HG03045 (cell line): ENCODE measurements around the gene GTF2H2C.
"Not testable (repeated sequence)": the region's sequence is repeated elsewhere in the genome, so short reads cannot be mapped to it uniquely, and the experiment has no call there.

ENCODE experiments used
- ATAC-seq: cut with Tn5 transposase; IDR thresholded peaks from one replicate; pipeline ENCODE4 v1.9.1; 2021; ENCODE audit warnings: mild to moderate bottlenecking, moderate library complexity; ENCODE audit not compliant: unreplicated experiment

GTF2H2C gene

DNA sequence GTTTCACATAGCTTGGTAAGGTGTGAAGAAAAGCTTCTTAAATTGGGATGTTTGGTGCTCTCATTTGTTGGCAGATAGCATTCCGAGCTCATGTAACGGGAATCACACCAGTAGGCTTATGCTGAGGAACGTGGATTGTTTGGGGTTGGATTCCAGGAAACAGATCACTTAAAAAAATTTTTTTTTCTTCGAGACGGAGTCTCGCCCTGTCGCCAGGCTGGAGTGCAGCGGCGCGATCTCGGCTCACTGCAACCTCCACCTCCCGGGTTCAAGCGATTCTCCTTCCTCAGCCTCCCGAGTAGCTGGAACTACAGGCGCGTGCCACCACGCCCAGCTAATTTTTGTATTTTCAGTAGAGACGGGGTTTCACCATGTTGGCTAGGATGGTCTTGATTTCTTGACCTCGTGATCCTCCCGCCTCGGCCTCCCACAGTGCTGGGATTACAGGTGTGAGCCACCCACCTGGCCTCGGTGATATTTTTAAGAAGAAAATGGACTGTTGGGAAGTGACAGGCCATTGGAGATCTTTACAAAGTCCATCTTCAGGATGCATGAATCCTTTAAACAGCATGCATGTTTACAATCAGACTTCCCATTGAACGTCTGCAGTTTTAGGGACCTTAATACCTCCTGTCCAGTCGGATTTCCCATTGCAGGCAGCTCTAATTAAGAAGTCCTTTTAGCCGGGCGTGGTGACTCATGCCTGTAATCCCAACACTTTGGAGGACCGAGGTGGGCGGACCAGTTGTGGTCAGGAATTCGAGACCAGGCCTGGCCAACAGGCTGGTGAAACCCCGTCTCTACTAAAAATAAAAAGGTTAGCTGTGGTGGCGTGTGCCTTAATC, 818 bp downstream of the GTF2H2C start:
- ATAC-seq = not testable (repeated sequence)

DNA sequence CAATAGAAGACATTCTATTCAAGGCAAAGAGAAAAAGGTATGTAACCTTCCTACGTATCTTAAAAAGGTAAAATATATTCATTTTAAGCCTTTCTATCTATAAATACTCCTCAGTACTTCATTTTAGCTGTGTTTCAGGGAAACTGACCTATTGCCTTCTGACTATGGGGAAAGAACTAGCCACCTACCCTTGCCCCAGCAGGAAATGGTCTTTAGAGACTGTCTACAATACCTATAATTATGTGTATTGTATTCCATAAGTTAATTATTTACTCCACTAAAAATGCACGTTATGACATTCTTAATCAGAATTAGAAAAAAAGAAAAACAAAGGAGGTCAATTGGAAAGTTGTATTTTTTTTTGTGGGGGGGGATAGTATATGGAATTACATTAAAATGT, 6.2 kb downstream of the GTF2H2C start:
- ATAC-seq = not testable (repeated sequence)

DNA sequence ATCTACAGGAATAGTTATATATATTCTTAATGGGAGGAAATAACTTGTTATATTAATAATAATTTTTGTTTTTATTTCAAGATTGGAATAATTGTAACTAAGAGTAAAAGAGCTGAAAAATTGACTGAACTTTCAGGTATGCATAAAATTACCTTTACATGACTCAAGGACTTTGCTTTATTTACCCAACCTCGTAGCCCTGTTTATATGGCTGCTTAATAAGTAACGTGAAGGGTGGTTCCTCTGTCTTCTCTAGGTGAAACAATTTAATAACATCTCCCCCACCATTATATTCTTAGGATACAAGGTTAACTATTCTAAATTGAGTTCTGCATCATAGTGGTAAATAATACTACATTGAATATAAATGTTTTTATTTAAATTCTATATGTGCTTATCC, 8.1 kb downstream of the GTF2H2C start:
- not testable (repeated sequence) for ATAC-seq

GRCh38 chr5:69583356-69583755, 23.4 kb downstream of the GTF2H2C start:
- not testable (repeated sequence) for ATAC-seq

DNA sequence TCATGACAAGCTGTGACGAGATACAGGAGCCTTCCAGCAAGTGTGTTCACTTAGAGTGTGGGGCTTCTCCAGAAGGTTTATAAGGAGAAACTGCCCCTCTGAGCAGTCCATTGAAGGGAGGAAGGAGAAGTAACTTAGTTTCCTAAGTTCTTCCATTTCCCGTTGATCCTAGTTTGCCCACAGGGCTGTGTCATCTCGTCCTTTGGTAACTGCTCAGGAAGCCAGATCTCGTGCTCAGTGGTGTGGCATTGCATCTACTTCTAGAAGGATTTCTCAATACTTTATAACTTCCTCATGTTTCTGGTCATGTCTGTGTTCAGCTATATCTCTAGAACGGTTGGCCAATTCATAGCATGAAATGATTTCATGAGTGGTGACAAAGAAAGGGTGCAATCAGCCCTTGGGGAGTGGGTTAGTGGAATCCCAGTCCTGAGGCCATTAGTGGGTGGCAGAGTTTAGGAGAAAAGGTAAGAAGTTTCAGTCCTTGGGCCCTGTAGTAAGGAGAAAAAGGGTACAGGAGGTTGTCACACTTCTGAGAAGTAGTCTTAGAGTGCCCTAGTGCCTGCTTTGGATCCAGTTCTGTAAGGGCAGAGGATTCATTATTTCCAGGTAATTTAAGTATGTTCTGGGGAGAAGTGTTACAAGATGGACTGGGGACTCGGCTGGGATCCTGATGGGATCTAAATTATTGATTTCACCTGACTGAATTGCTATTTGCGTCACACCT, 36.3 kb downstream of the GTF2H2C start:
- ATAC-seq = not testable (repeated sequence)

GRCh38 chr5:69601947-69602346, 42.0 kb downstream of the GTF2H2C start:
- peak; percentile 75 for ATAC-seq

- ATAC-seq = not testable (repeated sequence)
These were observed 46.8 kb downstream of the GTF2H2C start for GRCh38 chr5:69606839-69607238.

GRCh38 chr5:69607750-69608149, 47.8 kb downstream of the GTF2H2C start:
- not testable (repeated sequence) for ATAC-seq

DNA sequence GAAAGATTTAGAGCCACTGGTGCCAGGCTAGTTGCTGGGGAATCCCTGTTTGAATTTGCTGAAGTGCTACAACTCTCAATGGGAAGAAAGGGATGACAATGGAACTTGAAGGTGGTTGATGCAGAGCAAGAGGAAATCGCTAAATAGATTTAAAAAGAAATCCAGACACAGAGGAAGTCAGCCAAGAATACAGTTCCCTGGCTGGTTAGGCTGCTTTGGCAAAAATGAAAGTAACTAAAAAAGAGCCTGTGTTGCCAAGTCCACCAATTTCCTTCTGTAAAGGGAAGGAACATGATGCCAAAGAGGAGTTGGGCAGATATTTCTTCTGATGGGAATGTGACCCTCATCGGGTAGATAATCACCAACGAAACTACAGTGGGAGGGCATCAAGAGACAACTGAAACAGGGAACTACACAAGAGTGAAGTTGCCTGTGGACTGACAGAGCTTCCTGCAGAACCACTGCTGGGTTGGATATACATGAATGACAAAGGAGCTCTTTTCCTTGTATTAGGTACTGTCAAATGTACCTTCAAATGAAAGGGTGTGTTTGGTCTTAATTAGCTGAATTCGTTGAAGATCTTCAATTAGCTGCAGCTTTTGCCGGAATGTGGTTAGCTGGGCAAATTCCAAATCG, 49.0 kb downstream of the GTF2H2C start:
- not testable (repeated sequence) for ATAC-seq

DNA sequence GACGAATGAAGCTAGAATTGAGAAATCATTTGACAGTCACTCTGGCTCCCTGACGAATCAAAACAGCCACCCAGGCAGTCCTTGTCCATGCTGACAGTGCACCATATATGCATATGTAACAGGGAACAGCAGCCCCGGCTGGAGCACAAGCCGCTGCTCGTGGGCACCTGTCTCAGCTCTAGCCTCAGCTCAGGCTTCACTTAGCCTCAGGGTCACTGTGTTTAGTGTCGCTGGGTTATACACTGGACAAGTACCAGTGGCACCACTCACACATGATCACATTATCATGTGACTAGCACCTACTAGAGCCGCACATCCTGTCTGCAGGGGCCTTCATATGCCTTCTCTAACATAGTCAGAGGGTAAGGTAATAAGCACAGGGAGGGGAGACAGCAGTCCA, 54.9 kb downstream of the GTF2H2C start:
- not testable (repeated sequence) for ATAC-seq

GRCh38 chr5:69631879-69632278, 71.9 kb downstream of the GTF2H2C start:
- not testable (repeated sequence) for ATAC-seq
